ENCODE measurements around the gene ZCCHC17. TPM values are rescaled to one million over a fixed set of nuclear protein-coding genes. Genes with fewer than 3 reads are reported as not detected.

The ZCCHC17 gene
- polyA plus RNA-seq, 4 donors = 44.8 to 49.8 (median 46.8) TPM

Other genes with a start within 250 kb of the ZCCHC17 start
- gene PUM1, start 231.3 kb upstream of the ZCCHC17 start, polyA plus RNA-seq (ENCODE audit: insufficient read length in 4 of 4) = 100 to 1,000 TPM; 103 to 128 (median 120) TPM
- 1 to 10 TPM; 3.6 to 4.8 (median 3.8) TPM for gene NKAIN1, start 57.1 kb upstream of the ZCCHC17 start, polyA plus RNA-seq (ENCODE audit: insufficient read length in 4 of 4)
- 10 to 100 TPM; 64.0 to 69.9 (median 67.9) TPM for gene SNRNP40, start 244 bp upstream of the ZCCHC17 start, polyA plus RNA-seq (ENCODE audit: insufficient read length in 4 of 4)
- gene FABP3, start 76.0 kb downstream of the ZCCHC17 start, polyA plus RNA-seq (ENCODE audit: insufficient read length in 4 of 4) = 10 to 100 TPM; 69.0 to 79.5 (median 72.7) TPM
- gene SERINC2, start 116.2 kb downstream of the ZCCHC17 start, polyA plus RNA-seq (ENCODE audit: insufficient read length in 4 of 4) = 10 to 100 TPM; 41.4 to 55.6 (median 44.2) TPM

Data from right renal pelvis (tissue), 4 donors.